ENCODE results near the gene SCN8A.

Gene SCN8A

DNA sequence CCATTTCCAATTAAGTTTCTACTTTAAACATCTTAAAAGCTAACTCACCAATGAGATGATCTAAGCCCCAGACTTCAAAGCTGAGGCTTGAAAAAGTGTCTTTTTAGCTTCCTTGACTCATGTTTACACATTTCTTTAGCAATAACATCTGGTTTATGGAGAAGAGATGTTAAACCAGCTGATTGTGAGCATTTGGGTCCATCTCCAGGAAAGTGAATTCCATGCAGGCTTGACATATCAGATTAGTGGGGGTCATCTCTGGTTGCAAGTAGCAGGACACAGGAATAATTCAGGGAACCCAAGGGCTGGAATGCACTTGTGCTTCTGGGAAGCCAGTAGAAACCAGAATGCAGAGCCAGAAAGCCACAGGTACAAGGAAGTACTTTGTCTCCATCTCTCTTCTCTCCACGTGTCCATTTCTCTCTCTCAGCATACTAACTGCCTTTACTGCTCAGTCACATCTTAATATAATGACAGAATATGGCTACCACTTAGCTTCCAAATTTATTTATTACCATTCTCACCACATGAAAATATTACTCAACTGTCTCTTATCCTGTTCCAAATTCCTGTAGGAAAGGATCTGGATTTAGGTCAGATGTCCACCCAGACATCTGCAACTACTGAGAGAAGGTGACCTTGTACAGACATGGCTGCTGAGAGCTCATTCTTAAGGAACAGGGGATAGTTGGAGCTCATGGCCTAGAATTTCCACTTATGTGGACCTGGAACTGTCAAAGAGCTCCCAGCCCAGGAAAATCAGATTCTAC, 104.4 kb downstream of the SCN8A start:
- Histone ChIP-seq H2AFZ (ENCODE audit: low read depth) (no peak overlapping the region), H3K79me2 (ENCODE audit: insufficient read depth, low read depth) (no peaks in the 10 kb centered on the region), H4K20me1 (ENCODE audit: insufficient read depth) (no peaks in the 10 kb centered on the region), H3K4me1 (ENCODE audit: low read depth, poor library complexity, severe bottlenecking) (no peaks in the 10 kb centered on the region), H3K4me2 (no peak overlapping the region), H3K9ac (no peak overlapping the region), H3K27me3 (ENCODE audit: insufficient read depth, low read depth) (no peaks in the 10 kb centered on the region), H3K27ac (no peak overlapping the region), H3K4me3 (IDR thresholded peaks at IDR 0.05; ENCODE audit: insufficient read depth, low read depth, low read length) (no peak overlapping the region), H3K36me3 (ENCODE audit: insufficient read depth) (no peaks in the 10 kb centered on the region)
- TF ChIP-seq, protein P1, sequence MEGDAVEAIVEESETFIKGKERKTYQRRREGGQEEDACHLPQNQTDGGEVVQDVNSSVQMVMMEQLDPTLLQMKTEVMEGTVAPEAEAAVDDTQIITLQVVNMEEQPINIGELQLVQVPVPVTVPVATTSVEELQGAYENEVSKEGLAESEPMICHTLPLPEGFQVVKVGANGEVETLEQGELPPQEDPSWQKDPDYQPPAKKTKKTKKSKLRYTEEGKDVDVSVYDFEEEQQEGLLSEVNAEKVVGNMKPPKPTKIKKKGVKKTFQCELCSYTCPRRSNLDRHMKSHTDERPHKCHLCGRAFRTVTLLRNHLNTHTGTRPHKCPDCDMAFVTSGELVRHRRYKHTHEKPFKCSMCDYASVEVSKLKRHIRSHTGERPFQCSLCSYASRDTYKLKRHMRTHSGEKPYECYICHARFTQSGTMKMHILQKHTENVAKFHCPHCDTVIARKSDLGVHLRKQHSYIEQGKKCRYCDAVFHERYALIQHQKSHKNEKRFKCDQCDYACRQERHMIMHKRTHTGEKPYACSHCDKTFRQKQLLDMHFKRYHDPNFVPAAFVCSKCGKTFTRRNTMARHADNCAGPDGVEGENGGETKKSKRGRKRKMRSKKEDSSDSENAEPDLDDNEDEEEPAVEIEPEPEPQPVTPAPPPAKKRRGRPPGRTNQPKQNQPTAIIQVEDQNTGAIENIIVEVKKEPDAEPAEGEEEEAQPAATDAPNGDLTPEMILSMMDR (conservative IDR thresholded peaks at IDR 0.05; ENCODE audit: low read depth, low read length) = no peak

GRCh38 chr12:51699219-51699618, 108.2 kb downstream of the SCN8A start:
- no peak overlapping the region for H3K27ac ChIP-seq
- H3K4me3 ChIP-seq (IDR thresholded peaks at IDR 0.05; ENCODE audit: insufficient read depth, low read depth, low read length) = no peak overlapping the region
- H2AFZ ChIP-seq (ENCODE audit: low read depth) = no peak overlapping the region
- TF ChIP-seq, protein P1 (conservative IDR thresholded peaks at IDR 0.05; ENCODE audit: low read depth, low read length) = no peak
- no peaks in the 10 kb centered on the region for H3K36me3 ChIP-seq (ENCODE audit: insufficient read depth)
- H3K79me2 ChIP-seq (ENCODE audit: insufficient read depth, low read depth) = no peaks in the 10 kb centered on the region
- H3K4me2 ChIP-seq = no peak overlapping the region
- H3K27me3 ChIP-seq (ENCODE audit: insufficient read depth, low read depth) = no peaks in the 10 kb centered on the region
- H3K9ac ChIP-seq = no peak overlapping the region
- no peaks in the 10 kb centered on the region for H3K4me1 ChIP-seq (ENCODE audit: low read depth, poor library complexity, severe bottlenecking)
- no peaks in the 10 kb centered on the region for H4K20me1 ChIP-seq (ENCODE audit: insufficient read depth)

- Histone ChIP-seq H3K79me2 (ENCODE audit: insufficient read depth, low read depth) (no peaks in the 10 kb centered on the region), H3K9ac (no peak overlapping the region), H3K27me3 (ENCODE audit: insufficient read depth, low read depth) (no peaks in the 10 kb centered on the region), H3K36me3 (ENCODE audit: insufficient read depth) (no peaks in the 10 kb centered on the region), H2AFZ (ENCODE audit: low read depth) (no peak overlapping the region), H4K20me1 (ENCODE audit: insufficient read depth) (no peaks in the 10 kb centered on the region), H3K27ac (no peak overlapping the region), H3K4me2 (no peak overlapping the region), H3K4me3 (IDR thresholded peaks at IDR 0.05; ENCODE audit: insufficient read depth, low read depth, low read length) (no peak overlapping the region), H3K4me1 (ENCODE audit: low read depth, poor library complexity, severe bottlenecking) (no peaks in the 10 kb centered on the region)
- TF ChIP-seq, protein P1 (conservative IDR thresholded peaks at IDR 0.05; ENCODE audit: low read depth, low read length) = no peak
Measured at GRCh38 chr12:51700887-51701286, 109.9 kb downstream of the SCN8A start.

DNA sequence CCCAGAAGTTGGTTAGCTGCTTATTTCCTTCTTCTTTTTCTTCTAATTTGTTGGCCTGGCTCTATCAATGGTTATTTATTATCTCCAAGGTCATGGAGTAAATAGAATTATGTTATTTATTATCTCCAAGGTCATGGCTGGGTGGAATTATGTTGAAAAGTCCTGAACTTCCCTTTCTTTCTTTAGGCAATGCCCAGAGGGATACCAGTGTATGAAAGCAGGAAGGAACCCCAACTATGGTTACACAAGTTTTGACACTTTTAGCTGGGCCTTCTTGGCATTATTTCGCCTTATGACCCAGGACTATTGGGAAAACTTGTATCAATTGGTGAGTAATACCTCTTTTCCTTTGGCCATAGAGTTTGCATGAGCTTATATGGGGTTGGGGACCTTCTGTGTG, 111.6 kb downstream of the SCN8A start:
- H3K4me1 ChIP-seq (ENCODE audit: low read depth, poor library complexity, severe bottlenecking) = no peaks in the 10 kb centered on the region
- no peaks in the 10 kb centered on the region for H4K20me1 ChIP-seq (ENCODE audit: insufficient read depth)
- H3K4me3 ChIP-seq (IDR thresholded peaks at IDR 0.05; ENCODE audit: insufficient read depth, low read depth, low read length) = no peak overlapping the region
- TF ChIP-seq, protein P1 (conservative IDR thresholded peaks at IDR 0.05; ENCODE audit: low read depth, low read length) = no peak
- no peak overlapping the region for H3K4me2 ChIP-seq
- no peaks in the 10 kb centered on the region for H3K79me2 ChIP-seq (ENCODE audit: insufficient read depth, low read depth)
- no peak overlapping the region for H3K9ac ChIP-seq
- no peak overlapping the region for H3K27ac ChIP-seq
- H3K27me3 ChIP-seq (ENCODE audit: insufficient read depth, low read depth) = no peaks in the 10 kb centered on the region
- no peak overlapping the region for H2AFZ ChIP-seq (ENCODE audit: low read depth)
- H3K36me3 ChIP-seq (ENCODE audit: insufficient read depth) = no peaks in the 10 kb centered on the region
